SU-DHL-6 (cell line): ENCODE results near the gene PHACTR1.

ENCODE experiments used
- H2AFZ ChIP-seq: fragments of 200-600 bp; sonication (generic); 2 replicates; pipeline ENCODE4 v1.6.1; 2014; ENCODE audit warnings: low read depth, mild to moderate bottlenecking, moderate library complexity, mixed read lengths, antibody characterized with exemption, low read length; ENCODE audit not compliant: severe bottlenecking
- H3F3A ChIP-seq: fragments of 200-600 bp; shearing (Covaris generic); 2 replicates; pipeline ENCODE4 v1.6.0; 2016; ENCODE audit warnings: antibody characterized with exemption, mild to moderate bottlenecking; ENCODE audit not compliant: insufficient read depth
- H3K27ac ChIP-seq: fragments of 200-600 bp; sonication (generic); 2 replicates; pipeline ENCODE4 v1.5.1; 2016; ENCODE audit warnings: low read depth, mild to moderate bottlenecking, low read length, moderate library complexity, mixed read lengths
- H3K27me3 ChIP-seq: fragments of 200-600 bp; sonication (generic), shearing (Covaris generic); 2 replicates; pipeline ENCODE4 v1.6.0; 2014; ENCODE audit warnings: mild to moderate bottlenecking, low read length
- H3K36me3 ChIP-seq: fragments of 200-600 bp; sonication (generic); 2 replicates; pipeline ENCODE4 v1.6.1; 2014; ENCODE audit warnings: mild to moderate bottlenecking, low read length, mixed read lengths
- H3K4me2 ChIP-seq: fragments of 300-600, 200-600 bp; shearing (Covaris generic), sonication (generic); 2 replicates; pipeline ENCODE4 v1.6.0; 2014; ENCODE audit warnings: low read length, low read depth, mild to moderate bottlenecking; ENCODE audit not compliant: poor library complexity, severe bottlenecking
- H3K4me3 ChIP-seq: fragments of 200-600 bp; sonication (generic); 2 replicates; pipeline ENCODE4 v1.5.1; 2014; ENCODE audit warnings: antibody characterized with exemption, low read length, mild to moderate bottlenecking, mixed read lengths; ENCODE audit not compliant: insufficient read depth, poor library complexity, severe bottlenecking
- H3K79me2 ChIP-seq: fragments of 200-600 bp; sonication (generic); 2 replicates; pipeline ENCODE4 v1.6.1; 2014; ENCODE audit warnings: mild to moderate bottlenecking, low read length, moderate library complexity; ENCODE audit not compliant: insufficient read depth
- H3K9ac ChIP-seq: fragments of 200-600 bp; sonication (generic); 2 replicates; pipeline ENCODE4 v1.7.0; 2014; ENCODE audit warnings: mild to moderate bottlenecking, low read length
- H3K9me2 ChIP-seq: fragments of 200-600 bp; sonication (generic); replicated peaks from 2 replicates; pipeline ENCODE4 v1.6.1; 2014; ENCODE audit warnings: low read length; ENCODE audit not compliant: insufficient read depth
- H3K9me3 ChIP-seq: fragments of 200-600 bp; sonication (generic); 2 replicates; pipeline ENCODE4 v1.6.1; 2014; ENCODE audit warnings: low read length, mixed read lengths; ENCODE audit not compliant: insufficient read depth
- H4K20me1 ChIP-seq: fragments of 200-600 bp; sonication (generic); 2 replicates; pipeline ENCODE4 v1.6.1; 2014; ENCODE audit warnings: low read depth, mild to moderate bottlenecking, antibody characterized with exemption, low read length, moderate library complexity, mixed read lengths
- CTCF ChIP-seq: fragments of 200-600 bp; sonication (generic); IDR thresholded peaks from one replicate; pipeline ENCODE4 v1.5.1; 2017; ENCODE audit warnings: antibody characterized with exemption, mild to moderate bottlenecking, low read length, moderate library complexity; ENCODE audit not compliant: insufficient read depth, poor library complexity, severe bottlenecking
- EZH2phosphoT487 ChIP-seq: fragments of 200-600 bp; sonication (generic), shearing (Covaris generic); conservative IDR thresholded peaks from 2 replicates; pipeline ENCODE4 v1.6.1; 2018; ENCODE audit warnings: mild to moderate bottlenecking, antibody characterized with exemption, low read length, moderate library complexity, mixed read lengths

Gene PHACTR1

GRCh38 chr6:12767016-12767415 is 50.4 kb downstream of the PHACTR1 start:
- H3K9me2 ChIP-seq: no peaks in the 10 kb centered on the region
- no peaks in the 10 kb centered on the region for H4K20me1 ChIP-seq
- H3K9ac ChIP-seq: no peak overlapping the region
- H3K9me3 ChIP-seq: no peaks in the 10 kb centered on the region
- H3K4me2 ChIP-seq: no peak overlapping the region
- no peaks in the 10 kb centered on the region for H3K36me3 ChIP-seq
- no peak overlapping the region for H3K4me3 ChIP-seq
- no peaks in the 10 kb centered on the region for H3K27me3 ChIP-seq
- H3K79me2 ChIP-seq: no peaks in the 10 kb centered on the region
- H3K27ac ChIP-seq: no peak overlapping the region
- no peak for TF ChIP-seq EZH2phosphoT487
- H3F3A ChIP-seq: no peaks in the 10 kb centered on the region
- H2AFZ ChIP-seq: no peak overlapping the region

GRCh38 chr6:12769556-12770256 is 53.1 kb downstream of the PHACTR1 start:
- Histone ChIP-seq H3K9ac (no peak overlapping the region), H3K4me3 (no peak overlapping the region), H3F3A (no peaks in the 10 kb centered on the region), H2AFZ (no peak overlapping the region), H4K20me1 (no peaks in the 10 kb centered on the region), H3K9me3 (no peaks in the 10 kb centered on the region), H3K4me2 (no peak overlapping the region), H3K27ac (no peak overlapping the region), H3K9me2 (no peaks in the 10 kb centered on the region), H3K79me2 (no peaks in the 10 kb centered on the region), H3K27me3 (no peaks in the 10 kb centered on the region; the same call in 1 of the 2 replicates), H3K36me3 (no peaks in the 10 kb centered on the region)
- TF ChIP-seq EZH2phosphoT487: no peak
- no peak for TF ChIP-seq CTCF

- Histone ChIP-seq H3F3A (no peaks in the 10 kb centered on the region), H3K4me3 (no peak overlapping the region), H3K9ac (no peak overlapping the region), H3K9me2 (no peaks in the 10 kb centered on the region), H3K36me3 (no peaks in the 10 kb centered on the region), H3K9me3 (no peaks in the 10 kb centered on the region), H4K20me1 (no peaks in the 10 kb centered on the region), H3K79me2 (no peaks in the 10 kb centered on the region), H2AFZ (no peak overlapping the region), H3K27me3 (no peaks in the 10 kb centered on the region; the same call in 1 of the 2 replicates), H3K27ac (no peak overlapping the region), H3K4me2 (no peak overlapping the region)
- TF ChIP-seq EZH2phosphoT487 (no peak), CTCF (no peak)
Measured at GRCh38 chr6:12772416-12772815, 55.8 kb downstream of the PHACTR1 start.

- no peaks in the 10 kb centered on the region for H3K36me3 ChIP-seq
- H3K4me2 ChIP-seq: no peak overlapping the region
- no peaks in the 10 kb centered on the region for H4K20me1 ChIP-seq
- H3K9me3 ChIP-seq: no peaks in the 10 kb centered on the region
- H2AFZ ChIP-seq: no peak overlapping the region
- no peak overlapping the region for H3K4me3 ChIP-seq
- H3K9me2 ChIP-seq: no peaks in the 10 kb centered on the region
- no peaks in the 10 kb centered on the region for H3K79me2 ChIP-seq
- H3K27ac ChIP-seq: no peak overlapping the region
- H3K9ac ChIP-seq: no peak overlapping the region
- H3F3A ChIP-seq: no peaks in the 10 kb centered on the region
- H3K27me3 ChIP-seq: no peaks in the 10 kb centered on the region; the same call in 1 of the 2 replicates
- TF ChIP-seq CTCF: no peak
- TF ChIP-seq EZH2phosphoT487: no peak
Measured at GRCh38 chr6:12776291-12776690, 59.7 kb downstream of the PHACTR1 start.
